Measurements from ENCODE around the gene SPI1.

The SPI1 gene

DNA sequence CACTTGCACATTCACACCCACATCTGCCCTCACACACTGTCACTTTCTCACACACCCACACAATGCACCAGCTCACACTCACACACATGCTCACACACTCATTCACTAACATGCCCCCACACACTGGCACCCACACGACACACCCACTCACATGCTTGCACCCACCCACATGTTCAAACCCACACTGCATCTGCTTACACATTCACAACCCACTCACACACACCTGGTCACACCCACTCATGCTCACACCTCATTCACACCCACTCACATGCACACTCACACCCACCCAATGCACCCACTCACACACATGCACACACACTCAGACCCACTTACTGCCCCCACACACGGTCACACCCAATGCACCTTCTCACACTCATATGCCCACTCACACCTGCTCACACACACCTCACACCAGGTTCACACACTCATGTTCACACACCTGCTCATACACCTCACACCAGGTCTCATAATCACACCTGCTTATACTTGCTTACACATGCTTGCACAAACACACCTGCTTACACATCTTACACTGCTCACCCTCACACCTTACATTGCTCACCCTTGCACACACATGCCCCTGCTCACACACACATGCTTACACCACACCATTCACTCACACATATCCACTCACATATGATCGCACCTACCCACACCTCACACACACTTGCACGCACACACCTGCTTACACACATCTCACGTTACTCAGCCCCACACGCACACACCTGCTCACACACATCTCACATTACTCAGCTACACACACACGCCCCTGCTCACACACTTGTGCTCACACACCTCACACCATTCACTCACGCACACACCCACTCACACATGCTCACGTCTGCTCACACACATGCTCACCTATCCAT, 22.0 kb downstream of the SPI1 start:
- DNase-seq: no peak

DNA sequence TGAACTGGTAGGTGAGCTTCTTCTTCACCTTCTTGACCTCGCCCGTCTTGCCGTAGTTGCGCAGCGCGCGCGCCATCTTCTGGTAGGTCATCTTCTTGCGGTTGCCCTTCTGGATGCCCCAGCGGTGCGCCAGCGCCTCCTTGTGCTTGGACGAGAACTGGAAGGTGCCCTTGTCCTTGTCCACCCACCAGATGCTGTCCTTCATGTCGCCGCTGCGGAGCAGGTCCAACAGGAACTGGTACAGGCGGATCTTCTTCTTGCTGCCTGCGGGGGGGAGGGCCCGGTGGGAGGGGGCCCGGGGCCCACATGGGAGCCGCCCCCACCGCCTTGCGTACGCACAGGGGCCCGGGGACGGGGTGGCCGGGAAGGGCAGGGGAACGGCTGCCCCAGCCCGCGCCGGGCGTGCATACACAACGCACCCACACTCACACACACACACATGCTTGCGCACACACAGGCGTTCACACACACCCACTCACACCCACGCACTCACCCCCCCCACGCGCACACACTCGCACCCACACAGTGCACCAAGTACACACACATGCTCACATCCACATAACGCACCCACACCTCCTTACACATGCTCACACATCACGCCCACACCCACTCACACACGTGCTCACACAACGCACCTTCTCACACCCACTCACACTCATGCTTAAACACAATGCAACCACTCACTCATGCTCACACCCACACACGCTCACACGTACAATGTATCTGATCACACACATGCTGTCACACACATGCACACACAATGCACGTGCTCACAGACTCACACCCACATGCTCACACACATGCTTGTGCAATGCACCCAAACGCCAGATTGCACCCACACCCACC, 22.8 kb downstream of the SPI1 start:
- DNase-seq: peak; percentile 79

DNA sequence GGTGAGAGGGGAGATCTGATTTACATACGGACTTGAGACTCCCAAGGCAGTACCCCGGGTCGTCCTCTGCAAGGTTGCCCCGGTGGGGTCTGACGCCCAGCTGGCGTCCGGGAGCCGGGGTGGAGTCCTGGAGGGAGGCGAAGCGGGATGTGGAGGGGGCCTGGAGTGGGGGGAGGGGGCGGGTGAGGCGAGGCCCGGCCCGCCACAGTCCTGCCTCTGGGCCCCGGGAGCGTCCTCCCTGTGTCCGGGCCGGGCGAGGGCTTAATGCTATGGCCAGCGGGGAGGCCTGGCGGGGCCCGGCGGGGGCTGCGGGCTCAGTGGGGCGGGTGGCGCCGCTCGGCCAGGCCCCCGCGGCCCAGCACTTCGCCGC, 23.4 kb downstream of the SPI1 start:
- DNase-seq: no peak

GRCh38 chr11:47353978-47354774, 24.2 kb downstream of the SPI1 start:
- no peak for DNase-seq

DNA sequence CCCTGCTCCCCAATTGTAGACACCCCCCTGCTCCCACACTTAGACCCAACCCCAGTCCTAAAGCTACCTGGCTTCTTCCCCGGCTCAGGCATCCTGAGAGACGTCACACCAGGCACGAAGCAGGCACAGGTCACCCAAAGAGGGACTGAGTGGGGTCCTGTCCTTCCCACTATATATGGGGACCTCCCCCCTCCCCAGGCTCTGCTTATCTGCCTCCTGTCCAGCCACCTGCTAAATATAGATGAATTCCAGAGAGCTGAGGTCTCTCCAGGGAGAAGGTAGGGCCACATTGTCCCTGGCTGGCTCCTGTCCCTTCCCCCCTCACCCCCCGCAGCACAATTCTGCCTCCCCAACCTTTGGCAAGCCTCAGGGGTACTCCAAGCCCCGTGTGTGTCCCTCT, 25.8 kb downstream of the SPI1 start, which contains the start of gene MYBPC3:
Gene MYBPC3, minus strand, starts transcription at position 147 of the 400 bp plus-strand sequence. Its CDS starts 55 bp downstream, at position 92.
- no peak for DNase-seq

GRCh38 chr11:47351156-47352126, 26.9 kb downstream of the SPI1 start:
- no peak for DNase-seq

GRCh38 chr11:47350315-47350714, 28.0 kb downstream of the SPI1 start:
- no peak for DNase-seq

DNA sequence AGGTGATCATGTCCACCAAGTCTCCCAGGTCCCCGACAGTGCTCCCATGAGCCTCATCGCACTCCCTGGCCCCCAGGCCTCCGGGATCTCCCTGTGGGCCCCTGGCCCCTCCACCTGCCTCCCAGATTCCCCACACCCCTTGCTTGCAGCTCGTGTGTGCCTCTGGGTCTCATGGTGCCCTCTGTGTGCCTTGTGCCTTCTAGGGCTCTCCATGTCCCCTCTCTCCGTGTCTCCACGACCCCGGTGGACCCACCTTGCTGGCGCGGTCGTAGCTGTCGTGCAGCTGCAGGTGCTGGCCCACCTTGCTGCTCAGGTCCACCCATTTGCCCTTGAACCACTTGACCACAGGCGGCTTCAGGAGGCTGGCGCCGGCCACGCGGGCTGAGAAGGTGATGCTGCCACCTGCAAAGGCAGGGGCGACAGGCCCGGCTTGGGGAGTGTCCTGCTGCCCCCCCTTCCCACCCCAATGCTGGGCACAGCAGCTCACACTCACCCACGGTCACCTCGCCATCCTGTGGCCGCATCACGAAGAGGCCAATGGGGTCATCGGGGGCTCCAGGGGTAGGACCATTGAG, 28.7 kb downstream of the SPI1 start:
- DNase-seq: no peak

DNA sequence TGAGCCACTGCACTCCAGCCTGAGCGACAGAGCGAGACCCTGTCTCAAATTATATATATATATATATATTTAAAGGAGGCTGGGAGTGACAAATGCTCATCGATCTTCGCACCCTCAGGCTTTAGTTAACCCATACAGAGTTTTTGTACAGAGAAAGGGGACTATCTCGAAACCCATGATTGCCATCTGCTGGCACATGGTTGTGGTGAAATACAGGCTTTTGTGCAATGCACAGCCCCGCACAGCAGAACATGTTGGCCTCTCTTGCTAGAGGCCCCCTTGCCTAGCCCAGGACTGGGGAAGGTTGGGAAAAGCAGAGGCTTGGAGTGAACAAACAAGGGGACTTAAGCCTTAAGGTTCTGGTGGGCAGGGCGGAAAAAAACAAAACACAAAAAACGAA, 29.5 kb downstream of the SPI1 start:
- no peak for DNase-seq

DNA sequence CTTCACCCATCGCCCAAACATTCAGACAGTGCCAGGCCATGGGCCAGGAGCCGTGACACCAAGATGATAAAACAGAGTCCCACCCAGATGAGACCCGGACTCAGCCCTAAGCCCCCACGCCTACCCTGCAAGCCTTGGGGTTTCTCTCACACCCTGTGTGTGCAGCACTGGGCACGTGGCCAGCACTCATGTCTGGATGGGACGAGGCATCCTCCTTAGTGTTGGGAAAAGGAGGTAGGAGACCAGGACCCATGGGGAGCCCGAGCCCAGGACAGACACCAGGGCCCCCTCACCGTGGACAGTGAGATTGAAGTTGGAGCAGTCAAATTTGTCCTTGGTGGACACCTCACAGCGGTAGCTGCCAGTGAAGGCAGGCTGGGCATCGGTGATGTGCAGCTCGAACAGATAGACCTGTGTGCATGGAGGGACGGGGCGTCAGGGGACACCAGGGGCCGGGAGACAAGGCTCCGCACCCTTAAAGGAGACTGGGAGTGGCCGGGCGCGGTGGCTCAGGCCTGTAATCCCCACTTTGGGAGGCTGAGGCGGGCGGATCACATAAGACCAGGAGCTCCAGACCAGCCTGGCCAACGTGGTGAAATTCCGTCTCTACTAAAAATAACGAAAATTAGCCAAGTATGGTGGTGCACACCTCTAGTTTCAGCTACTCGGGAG, 30.1 kb downstream of the SPI1 start:
- DNase-seq: no peak

DNA sequence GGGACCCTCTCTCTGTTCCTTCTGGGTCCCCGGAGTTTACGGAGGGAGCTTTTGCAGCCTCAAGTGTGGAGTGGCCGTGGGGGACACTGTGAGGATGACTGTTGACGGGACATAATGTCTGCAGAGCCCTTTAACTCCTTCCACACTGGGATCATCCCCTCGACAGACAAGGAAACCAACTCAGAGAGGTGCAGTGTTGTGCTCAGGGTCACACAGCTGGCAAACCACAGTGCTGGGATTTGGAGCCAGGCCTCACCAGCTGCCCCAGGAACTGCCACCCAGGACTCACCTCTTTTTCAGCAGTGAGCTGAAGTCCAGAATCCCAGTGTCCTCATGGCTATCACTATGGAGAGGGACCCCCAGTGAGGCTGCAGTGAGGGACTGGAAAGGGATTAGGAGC, 31.2 kb downstream of the SPI1 start:
- DNase-seq: no peak

GRCh38 chr11:47345890-47346563, 32.3 kb downstream of the SPI1 start:
- no peak for DNase-seq

DNA sequence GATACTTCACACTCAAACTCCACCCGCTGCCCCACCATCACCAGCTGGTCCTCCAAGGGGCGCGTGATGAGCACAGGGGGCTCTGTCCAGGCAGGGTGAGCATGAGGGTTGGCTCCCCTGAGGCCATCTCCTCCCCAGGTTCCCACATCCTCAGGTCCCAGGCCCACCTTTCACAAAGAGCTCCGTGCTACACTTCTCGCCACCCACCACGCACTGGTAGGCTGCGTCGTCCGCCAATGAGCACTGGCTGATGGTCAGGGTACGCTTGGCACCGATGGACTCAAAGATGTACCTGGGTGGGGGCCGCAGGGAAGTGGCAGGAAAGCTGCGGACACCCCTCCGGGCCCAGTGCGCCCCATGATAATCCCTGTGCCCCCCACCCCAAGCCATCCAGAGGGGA, 35.5 kb downstream of the SPI1 start:
- DNase-seq: no peak

DNA sequence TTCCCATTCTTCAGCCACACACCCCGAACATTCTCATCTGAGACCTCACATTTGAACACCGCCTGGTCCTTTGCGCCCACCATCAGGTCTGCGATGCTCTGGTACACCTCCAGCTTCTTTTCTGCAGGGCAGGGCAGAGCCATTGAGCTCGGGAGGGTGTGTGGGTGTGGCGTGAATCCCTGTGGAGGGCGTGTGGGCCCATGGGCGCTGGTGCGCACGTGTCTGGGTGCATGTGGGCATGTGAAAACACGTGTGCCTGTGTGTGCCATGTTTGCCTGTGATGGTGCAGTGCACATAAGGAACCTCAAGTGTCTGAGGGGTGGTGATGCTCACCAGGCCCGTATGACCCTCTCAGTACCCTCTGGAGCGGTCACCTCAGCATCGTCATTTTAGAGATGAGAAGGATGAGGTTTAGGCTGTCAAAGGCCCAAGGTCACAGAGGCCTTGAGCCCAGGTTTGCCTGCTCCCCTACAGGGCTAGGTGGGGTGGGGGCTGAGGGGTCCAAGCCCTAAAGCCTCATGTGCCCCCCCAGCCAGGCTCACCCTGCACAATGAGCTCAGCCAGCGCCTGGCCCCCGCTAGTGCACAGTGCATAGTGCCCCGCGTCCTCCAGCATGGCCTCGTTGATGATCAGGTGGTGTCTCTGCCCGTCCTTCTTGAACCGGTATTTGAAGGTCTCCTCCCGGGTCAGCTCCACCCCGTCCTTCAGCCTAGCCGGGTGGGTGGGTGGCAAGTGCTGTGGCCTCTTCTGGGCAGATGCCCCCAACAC, 36.1 kb downstream of the SPI1 start:
- DNase-seq: no peak

DNA sequence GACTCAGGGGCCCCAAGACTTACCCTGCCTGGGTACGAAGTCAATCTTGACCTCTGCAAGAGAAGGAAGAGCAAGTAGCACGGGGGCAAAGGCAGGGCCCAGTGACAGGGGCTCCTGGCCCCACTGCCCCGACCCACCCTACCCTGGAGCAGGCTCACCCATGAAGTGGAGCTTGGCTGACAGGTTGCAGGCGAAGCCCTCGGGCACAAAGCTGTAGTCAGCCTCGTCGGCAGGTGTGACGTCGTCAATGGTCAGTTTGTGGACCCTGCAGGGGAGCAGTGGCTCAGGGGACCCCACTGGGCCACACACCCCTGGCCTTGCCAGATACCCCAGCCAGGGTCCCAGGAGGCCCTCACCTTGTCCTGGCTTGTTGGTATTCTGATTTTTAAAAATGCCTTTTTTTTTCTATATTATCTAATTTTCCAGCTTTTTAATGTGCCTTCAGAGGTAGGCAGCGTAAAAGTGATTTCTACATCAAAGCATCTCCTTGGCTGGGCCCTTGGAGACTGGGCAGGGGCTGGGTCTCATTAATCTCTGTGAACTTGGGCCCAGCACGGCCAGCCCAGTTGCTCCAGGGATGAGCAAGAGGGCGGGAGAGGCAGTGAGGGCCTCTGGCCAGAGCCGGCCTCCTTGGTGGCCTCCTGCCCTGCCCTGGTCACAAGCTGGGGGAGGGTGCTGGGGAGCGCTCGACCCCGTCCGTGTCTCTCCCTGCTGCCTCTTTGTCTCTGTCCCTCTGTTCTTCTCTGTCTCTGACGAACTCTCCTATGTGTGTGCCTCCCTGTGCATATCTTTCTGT, 37.2 kb downstream of the SPI1 start:
- no peak for DNase-seq

GRCh38 chr11:47340010-47340409, 38.3 kb downstream of the SPI1 start:
- no peak for DNase-seq

DNA sequence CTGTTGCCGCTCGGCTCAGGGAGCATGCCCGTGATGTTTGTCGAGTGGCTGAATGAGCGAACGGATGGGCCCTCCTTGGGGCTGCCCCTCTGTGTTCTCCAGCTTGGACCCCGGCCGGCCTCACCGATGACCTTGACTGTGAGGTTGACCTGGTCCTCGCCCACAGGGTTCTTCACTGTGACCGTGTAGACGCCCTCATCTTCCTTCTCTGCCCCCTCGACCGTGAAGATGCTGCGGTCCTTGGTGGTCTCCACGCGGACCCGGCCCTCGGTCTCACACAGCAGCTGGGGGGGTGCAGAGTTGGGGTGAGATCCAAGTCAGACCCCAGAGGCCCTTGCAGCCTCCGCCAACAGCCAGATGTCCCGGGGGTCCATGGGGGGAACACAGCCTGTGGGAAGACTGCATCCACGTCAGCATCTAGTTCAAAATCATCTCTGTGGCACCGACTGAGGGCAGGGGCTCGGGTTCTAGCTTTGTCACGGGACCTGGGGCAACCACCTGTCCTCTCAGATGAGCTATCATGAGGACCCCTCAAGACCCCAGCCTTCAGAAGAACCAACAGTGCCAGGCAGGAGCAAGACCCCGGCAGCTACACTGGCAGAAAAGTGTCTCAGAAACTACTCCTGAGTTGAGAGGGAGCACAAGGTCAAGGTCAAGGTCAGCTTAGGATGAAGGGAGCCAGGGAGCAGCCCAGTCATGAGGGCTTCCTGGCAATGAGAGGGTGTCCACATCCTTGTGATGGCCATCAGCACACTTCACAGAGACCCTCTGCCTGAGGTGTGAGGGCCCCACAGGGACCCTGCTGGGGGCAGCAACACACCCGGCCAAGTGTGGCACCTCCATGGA, 39.7 kb downstream of the SPI1 start:
- no peak for DNase-seq
